SK-N-SH treated with all-trans-retinoic acid at 6 μM for 48 hours (cell line): ENCODE data around the gene SLC44A2.

ENCODE experiments used
- BACH2 ChIP-seq: fragments of 250-450 bp; sonication (Bioruptor Pico); IDR thresholded peaks from 2 replicates; pipeline ENCODE4 v1.9.0; 2021; ENCODE audit warnings: mild to moderate bottlenecking, borderline replicate concordance
- CSDC2 ChIP-seq: fragments of 250-450 bp; sonication (Bioruptor Pico); IDR thresholded peaks from 2 replicates; pipeline ENCODE4 v1.5.0; 2020; ENCODE audit warnings: mild to moderate bottlenecking, moderate library complexity
- ESRRG ChIP-seq: fragments of 250-450 bp; sonication (Bioruptor Pico); IDR thresholded peaks from 2 replicates; pipeline ENCODE4 v1.6.1; 2021; ENCODE audit warnings: mild to moderate bottlenecking
- PATZ1 ChIP-seq: fragments of 250-450 bp; sonication (Bioruptor Pico); IDR thresholded peaks from 2 replicates; pipeline ENCODE4 v1.8.0; 2020; ENCODE audit warnings: mild to moderate bottlenecking, moderate library complexity, borderline replicate concordance
- SNAI2 ChIP-seq: fragments of 250-450 bp; sonication (Bioruptor Pico); IDR thresholded peaks from 2 replicates; pipeline ENCODE4 v1.5.0; 2020; ENCODE audit warnings: mild to moderate bottlenecking, moderate library complexity
- TCF4 ChIP-seq: fragments of 250-450 bp; sonication (Bioruptor Pico); IDR thresholded peaks from 2 replicates; pipeline ENCODE4 v1.8.0; 2021; ENCODE audit warnings: mild to moderate bottlenecking, moderate library complexity, borderline replicate concordance
- TOX ChIP-seq: fragments of 250-450 bp; sonication (Bioruptor Pico); IDR thresholded peaks from 2 replicates; pipeline ENCODE4 v1.8.0; 2021; ENCODE audit warnings: mild to moderate bottlenecking, moderate library complexity, borderline replicate concordance
- TSHZ2 ChIP-seq: fragments of 250-450 bp; sonication (Bioruptor Pico); IDR thresholded peaks from 2 replicates; pipeline ENCODE4 v1.5.0; 2020; ENCODE audit warnings: mild to moderate bottlenecking, moderate library complexity
- ZFP3 ChIP-seq: fragments of 250-450 bp; sonication (Bioruptor Pico); IDR thresholded peaks from 2 replicates; pipeline ENCODE4 v1.5.0; 2020; ENCODE audit warnings: mild to moderate bottlenecking, moderate library complexity
- ZFP30 ChIP-seq: fragments of 450-650 bp; formaldehyde crosslinking; IDR thresholded peaks from 2 replicates; pipeline ENCODE4 v1.5.0; 2022; ENCODE audit warnings: mild to moderate bottlenecking, moderate library complexity
- ZNF565 ChIP-seq: fragments of 450-650 bp; formaldehyde crosslinking; conservative IDR thresholded peaks from 2 replicates; pipeline ENCODE4 v1.5.0; 2020; ENCODE audit warnings: low read depth, mild to moderate bottlenecking, moderate library complexity
- ZNF70 ChIP-seq: fragments of 450-650 bp; formaldehyde crosslinking; IDR thresholded peaks from 2 replicates; pipeline ENCODE4 v1.5.0; 2020; ENCODE audit warnings: mild to moderate bottlenecking, moderate library complexity
- ZNF8 ChIP-seq: fragments of 450-650 bp; formaldehyde crosslinking; IDR thresholded peaks from 2 replicates; pipeline ENCODE4 v1.5.0; 2020; ENCODE audit warnings: mild to moderate bottlenecking, moderate library complexity

- TF ChIP-seq ZNF70 (CRISPR knock-in tag), result no peak
- no peak for TF ChIP-seq ESRRG (CRISPR knock-in tag)
- TF ChIP-seq CSDC2 (CRISPR knock-in tag), result no peak
- TF ChIP-seq ZNF565 (CRISPR knock-in tag), result no peak
- no peak for TF ChIP-seq SNAI2
- TF ChIP-seq BACH2 (CRISPR knock-in tag), result no peak
- TF ChIP-seq ZFP30 (CRISPR knock-in tag), result no peak
- no peak for TF ChIP-seq TOX (CRISPR knock-in tag)
- no peak for TF ChIP-seq ZNF8
- no peak for TF ChIP-seq TCF4 (CRISPR knock-in tag)
- TF ChIP-seq ZFP3 (CRISPR knock-in tag), result no peak
- TF ChIP-seq TSHZ2 (CRISPR knock-in tag), result no peak
- no peak for TF ChIP-seq PATZ1
Measured at GRCh38 chr19:10641248-10641647, 15.9 kb downstream of the SLC44A2 start.
